SKM-1 treated with dmso at 0.1 percent for 144 hours (cell line): Measurements from ENCODE around the gene ABLIM1.
"Not testable (repeated sequence)": the region's sequence is repeated elsewhere in the genome, so short reads cannot be mapped to it uniquely, and the experiment has no call there.

ENCODE experiments used
- DNase-seq: peaks from one replicate; lab custom pipeline; 2025; ENCODE audit not compliant: unreplicated experiment; lab: John Stamatoyannopoulos, UW

The ABLIM1 gene

GRCh38 chr10:114658175-114658574 is at the start of gene ABLIM1:
ABLIM1 (minus strand) TSS chr10:114658275; CDS start chr10:114658200, 75 bp downstream.
- DNase-seq, result no peak

GRCh38 chr10:114706458-114707055 is 48.5 kb upstream of the ABLIM1 start:
- DNase-seq, result no peak

GRCh38 chr10:114704679-114705078 is 46.6 kb upstream of the ABLIM1 start:
- peak; percentile 3 for DNase-seq

GRCh38 chr10:114703377-114704107 is 45.5 kb upstream of the ABLIM1 start:
- no peak for DNase-seq

- no peak for DNase-seq
These were observed 40.4 kb upstream of the ABLIM1 start for GRCh38 chr10:114698271-114699061.

GRCh38 chr10:114697061-114697598 is 39.1 kb upstream of the ABLIM1 start:
- no peak for DNase-seq

GRCh38 chr10:114696301-114696700 is 38.2 kb upstream of the ABLIM1 start:
- DNase-seq, result not testable (repeated sequence)

GRCh38 chr10:114694752-114695151 is 36.7 kb upstream of the ABLIM1 start:
- peak; percentile 30 for DNase-seq

- DNase-seq, result no peak
These were observed 36.0 kb upstream of the ABLIM1 start for GRCh38 chr10:114694062-114694461.

GRCh38 chr10:114691442-114691941 is 33.4 kb upstream of the ABLIM1 start:
- DNase-seq, result no peak

GRCh38 chr10:114688786-114689185 is 30.7 kb upstream of the ABLIM1 start:
- no peak for DNase-seq

- no peak for DNase-seq
These were observed 29.4 kb upstream of the ABLIM1 start for GRCh38 chr10:114687459-114687858.

- no peak for DNase-seq
These were observed 27.9 kb upstream of the ABLIM1 start for GRCh38 chr10:114686013-114686412.

GRCh38 chr10:114685456-114685855 is 27.4 kb upstream of the ABLIM1 start:
- no peak for DNase-seq

GRCh38 chr10:114684822-114685209 is 26.7 kb upstream of the ABLIM1 start:
- DNase-seq, result no peak

GRCh38 chr10:114684084-114684821 is 26.2 kb upstream of the ABLIM1 start:
- no peak for DNase-seq

GRCh38 chr10:114683593-114683992 is 25.5 kb upstream of the ABLIM1 start:
- DNase-seq, result no peak

- no peak for DNase-seq
These were observed 25.1 kb upstream of the ABLIM1 start for GRCh38 chr10:114683162-114683561.

GRCh38 chr10:114682532-114682931 is 24.5 kb upstream of the ABLIM1 start:
- no peak for DNase-seq

- DNase-seq, result no peak
These were observed 24.0 kb upstream of the ABLIM1 start for GRCh38 chr10:114682121-114682520.

- DNase-seq, result no peak
These were observed 23.5 kb upstream of the ABLIM1 start for GRCh38 chr10:114681542-114681941.
